ENCODE data around the gene RASGRF1.

The RASGRF1 gene

DNA sequence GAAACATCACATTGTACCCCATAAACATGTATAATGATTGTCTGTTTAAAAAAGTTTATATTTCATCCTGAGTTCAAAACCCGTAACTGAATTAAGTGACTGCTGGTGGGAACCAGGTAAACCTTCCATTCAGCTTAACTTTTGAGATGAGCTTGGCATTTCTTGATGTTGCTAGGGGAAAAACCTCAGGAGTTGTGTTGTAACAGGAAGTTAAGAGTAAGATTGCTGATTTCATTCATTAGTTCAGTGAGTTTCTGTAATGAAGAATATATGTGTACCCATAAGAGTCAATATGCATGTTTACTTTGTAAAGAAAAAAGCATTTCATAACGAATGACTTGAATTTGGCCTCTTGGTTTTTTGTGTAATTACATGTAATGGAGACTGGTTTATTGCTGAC lies 178.3 kb downstream of the RASGRF1 start:
- no peak for DNase-seq (ENCODE audit: low read depth)

DNA sequence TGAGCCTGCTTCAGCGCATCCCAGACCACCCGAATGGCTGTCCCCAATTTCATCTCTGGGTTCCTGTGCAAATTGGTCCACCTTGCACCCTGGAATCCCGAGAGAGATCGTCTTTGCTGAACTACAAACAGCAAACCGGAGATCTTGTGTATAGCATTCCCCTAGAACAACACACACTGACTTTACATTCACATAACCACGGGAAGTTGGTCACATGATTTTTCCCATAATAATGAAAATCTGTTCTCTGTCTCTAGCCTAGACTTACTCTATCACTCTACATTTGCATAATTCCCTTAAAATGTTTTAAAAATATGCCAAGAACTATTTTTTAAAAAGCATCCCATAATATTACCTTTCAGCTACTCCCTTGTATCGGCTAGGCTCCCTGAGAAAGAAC lies 180.3 kb downstream of the RASGRF1 start:
- DNase-seq (ENCODE audit: low read depth), result no peak
